ENCODE results near the gene USHBP1. TPM values are rescaled to one million over a fixed set of nuclear protein-coding genes. Genes with fewer than 3 reads are reported as not detected.

Gene USHBP1
- total RNA-seq, 6 experiments from 2014 or later = not detected

DNA sequence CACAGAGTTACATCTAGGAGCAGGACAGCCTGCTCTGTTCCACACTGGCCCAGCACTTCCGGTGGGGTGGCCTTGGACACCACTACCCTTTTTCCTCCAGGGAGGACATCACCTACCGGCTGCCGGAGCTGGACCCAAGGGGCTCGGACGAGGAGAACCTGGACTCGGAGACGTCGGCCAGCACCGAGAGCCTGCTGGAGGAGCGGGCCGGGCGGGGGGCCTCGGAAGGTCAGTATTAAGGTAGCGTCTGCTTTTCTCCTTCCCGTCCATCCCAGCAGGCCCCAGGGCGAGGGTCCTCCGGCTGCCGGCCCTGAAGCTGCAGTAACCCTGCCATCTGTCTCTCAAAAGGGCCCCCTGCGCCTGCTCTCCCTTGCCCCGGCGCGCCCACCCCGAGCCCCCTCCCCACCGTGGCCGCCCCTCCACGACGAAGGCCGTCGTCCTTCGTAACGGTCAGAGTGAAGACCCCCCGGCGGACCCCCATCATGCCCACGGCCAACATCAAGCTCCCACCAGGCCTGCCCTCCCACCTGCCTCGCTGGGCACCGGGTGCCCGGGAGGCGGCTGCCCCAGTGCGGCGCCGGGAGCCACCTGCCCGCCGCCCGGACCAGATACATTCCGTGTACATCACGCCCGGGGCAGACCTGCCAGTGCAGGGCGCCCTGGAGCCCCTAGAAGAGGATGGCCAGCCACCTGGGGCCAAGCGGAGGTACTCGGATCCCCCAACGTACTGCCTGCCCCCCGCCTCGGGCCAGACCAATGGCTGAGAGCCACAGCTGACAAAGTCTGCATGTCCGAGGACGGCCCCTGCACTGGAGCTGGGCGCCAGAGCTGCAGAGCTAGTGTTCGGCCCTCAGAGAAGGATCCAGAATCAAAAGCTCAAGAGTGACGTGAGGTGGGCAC lies 52.7 kb downstream of the USHBP1 start:
- Mint-ChIP-seq H3K27ac (no peak overlapping the region), H3K4me3 (no peak overlapping the region), H3K36me3 (ENCODE audit: low read depth) (peaks cover 28% of the 10 kb centered on the region)

DNA sequence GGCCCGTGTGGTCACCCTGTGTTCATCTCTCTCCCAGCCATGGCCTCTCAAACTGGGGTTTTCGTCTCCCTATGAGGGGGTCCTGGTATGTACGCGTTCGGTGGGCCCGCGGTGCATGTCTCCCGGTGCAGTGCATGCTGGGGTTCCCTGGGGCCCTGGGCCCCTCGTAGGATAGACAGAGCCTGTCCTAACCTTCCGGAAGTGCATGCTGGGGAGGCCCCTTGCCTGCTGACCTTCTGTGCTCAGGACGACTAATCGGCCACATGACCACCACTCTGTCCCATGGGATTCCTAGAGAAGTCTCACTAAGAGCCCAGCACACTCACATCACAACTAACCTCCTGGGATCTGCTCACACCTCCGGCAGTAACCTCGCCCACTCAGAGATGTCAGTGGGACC lies 54.2 kb downstream of the USHBP1 start:
- Mint-ChIP-seq H3K27me3 (ENCODE audit: insufficient read depth) (peaks cover 5% of the 10 kb centered on the region), H3K27ac (no peak overlapping the region; the same call in 1 of the 2 replicates), H3K4me1 (ENCODE audit: low read depth) (peaks cover 20% of the 10 kb centered on the region), H3K4me3 (no peak overlapping the region; the same call in 1 of the 2 replicates), H3K36me3 (ENCODE audit: low read depth) (peaks cover 26% of the 10 kb centered on the region), H3K9me3 (no peaks in the 10 kb centered on the region)
- no peak for DNase-seq
- TF ChIP-seq, protein P1, sequence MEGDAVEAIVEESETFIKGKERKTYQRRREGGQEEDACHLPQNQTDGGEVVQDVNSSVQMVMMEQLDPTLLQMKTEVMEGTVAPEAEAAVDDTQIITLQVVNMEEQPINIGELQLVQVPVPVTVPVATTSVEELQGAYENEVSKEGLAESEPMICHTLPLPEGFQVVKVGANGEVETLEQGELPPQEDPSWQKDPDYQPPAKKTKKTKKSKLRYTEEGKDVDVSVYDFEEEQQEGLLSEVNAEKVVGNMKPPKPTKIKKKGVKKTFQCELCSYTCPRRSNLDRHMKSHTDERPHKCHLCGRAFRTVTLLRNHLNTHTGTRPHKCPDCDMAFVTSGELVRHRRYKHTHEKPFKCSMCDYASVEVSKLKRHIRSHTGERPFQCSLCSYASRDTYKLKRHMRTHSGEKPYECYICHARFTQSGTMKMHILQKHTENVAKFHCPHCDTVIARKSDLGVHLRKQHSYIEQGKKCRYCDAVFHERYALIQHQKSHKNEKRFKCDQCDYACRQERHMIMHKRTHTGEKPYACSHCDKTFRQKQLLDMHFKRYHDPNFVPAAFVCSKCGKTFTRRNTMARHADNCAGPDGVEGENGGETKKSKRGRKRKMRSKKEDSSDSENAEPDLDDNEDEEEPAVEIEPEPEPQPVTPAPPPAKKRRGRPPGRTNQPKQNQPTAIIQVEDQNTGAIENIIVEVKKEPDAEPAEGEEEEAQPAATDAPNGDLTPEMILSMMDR (IDR thresholded peaks at IDR 0.05) = no peak

More for the DNA sequence above, 52.7 kb downstream of the USHBP1 start:
- Mint-ChIP-seq H3K9me3 (no peaks in the 10 kb centered on the region), H3K4me1 (ENCODE audit: low read depth) (peaks cover 21% of the 10 kb centered on the region), H3K27me3 (ENCODE audit: insufficient read depth) (peaks cover 7% of the 10 kb centered on the region)
- TF ChIP-seq, protein P1 (IDR thresholded peaks at IDR 0.05) = no peak
- no peak for DNase-seq

DNA sequence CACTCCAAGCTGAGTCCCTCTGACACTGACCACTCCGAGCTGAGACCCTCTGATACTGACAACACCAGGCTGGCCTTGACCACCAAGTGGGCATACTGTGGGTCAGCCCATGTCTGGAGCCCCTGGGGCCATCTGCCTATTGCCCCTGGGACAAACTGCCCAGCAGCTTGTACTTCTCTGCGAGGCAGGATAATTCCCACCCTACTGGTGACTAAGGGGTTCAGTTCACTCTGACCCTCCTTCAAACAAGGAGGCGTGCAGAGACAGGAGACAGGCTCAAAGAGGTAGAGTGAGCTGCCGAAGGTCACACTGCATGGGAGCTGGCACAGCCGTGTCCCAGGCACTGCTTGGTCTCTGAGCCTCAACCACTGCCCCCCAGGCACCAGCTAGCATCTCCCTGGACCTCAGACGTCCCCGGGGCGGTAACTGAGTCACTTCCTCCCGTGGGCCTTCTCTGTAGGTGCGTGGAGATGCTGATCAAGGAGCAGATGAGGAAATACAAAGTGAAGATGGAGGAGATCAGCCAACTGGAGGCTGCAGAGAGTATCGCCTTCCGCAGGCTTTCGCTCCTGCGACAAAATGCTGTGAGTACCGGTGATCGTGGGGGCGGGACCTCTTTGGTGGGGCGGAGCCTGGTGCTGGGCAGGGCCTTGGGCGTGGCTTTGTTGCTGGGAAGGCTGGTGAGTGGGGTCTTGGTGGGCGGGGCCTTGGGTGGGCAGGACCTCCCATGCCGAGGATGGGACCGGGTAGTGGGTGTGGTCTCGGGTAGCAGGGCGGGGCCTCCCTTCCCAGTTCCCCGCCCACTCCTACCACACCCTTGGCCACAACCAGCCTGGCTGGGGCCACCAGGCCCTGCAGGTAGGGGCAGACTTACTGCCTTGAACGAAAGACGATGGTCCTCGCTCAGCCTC lies 55.2 kb downstream of the USHBP1 start:
- peaks cover 11% of the 10 kb centered on the region for H3K4me1 Mint-ChIP-seq (ENCODE audit: low read depth)
- H3K27ac Mint-ChIP-seq = peak overlapping the region; percentile 42; the same call in 1 of the 2 replicates
- TF ChIP-seq, protein P1 (IDR thresholded peaks at IDR 0.05) = no peak
- H3K9me3 Mint-ChIP-seq = no peaks in the 10 kb centered on the region
- peaks cover 8% of the 10 kb centered on the region; the same call in 1 of the 2 replicates for H3K27me3 Mint-ChIP-seq (ENCODE audit: insufficient read depth)
- no peak overlapping the region for H3K4me3 Mint-ChIP-seq
- DNase-seq = peak; percentile 7
- peaks cover 26% of the 10 kb centered on the region for H3K36me3 Mint-ChIP-seq (ENCODE audit: low read depth)

DNA sequence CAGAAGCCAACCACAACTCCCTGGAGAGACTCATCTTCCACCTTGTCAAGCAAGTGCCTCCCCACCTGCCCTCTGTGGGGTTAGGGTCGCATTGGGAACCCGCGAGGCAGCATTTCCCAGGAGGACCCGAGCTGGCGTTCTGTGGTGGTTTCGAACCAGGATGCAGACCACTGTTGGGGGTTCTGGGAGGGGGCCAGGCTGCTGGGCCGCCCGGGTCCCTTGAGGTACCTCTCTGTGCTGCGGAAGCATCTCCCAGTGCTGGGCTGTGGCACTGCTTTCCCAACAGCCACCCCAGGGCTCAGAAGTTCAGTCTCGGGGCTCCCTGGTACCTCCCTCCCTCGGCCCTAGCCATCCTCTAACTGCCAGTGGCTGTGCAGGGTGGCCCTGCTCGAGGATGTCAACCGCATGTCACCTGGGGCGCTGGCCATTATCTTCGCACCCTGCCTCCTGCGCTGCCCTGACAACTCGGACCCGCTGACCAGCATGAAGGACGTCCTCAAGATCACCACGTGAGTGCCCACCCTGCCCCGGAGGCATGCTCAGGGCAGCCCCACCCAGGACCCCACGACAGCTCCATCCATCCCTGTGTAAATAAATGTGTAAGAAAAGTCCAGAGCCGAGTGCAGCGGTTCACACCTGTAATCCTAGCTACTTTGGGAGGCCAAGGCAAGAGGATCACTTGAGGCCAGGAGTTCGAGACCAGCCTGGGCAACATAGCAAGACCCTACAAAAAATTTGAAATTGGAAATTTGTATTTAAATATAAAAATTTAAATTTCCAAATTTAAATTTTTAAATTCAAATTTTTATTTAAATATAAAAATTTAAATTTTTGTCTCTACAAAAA lies 57.6 kb downstream of the USHBP1 start:
- H3K4me3 Mint-ChIP-seq = no peak overlapping the region; the same call in 1 of the 2 replicates
- no peaks in the 10 kb centered on the region for H3K9me3 Mint-ChIP-seq
- TF ChIP-seq, protein P1 (IDR thresholded peaks at IDR 0.05) = no peak
- H3K36me3 Mint-ChIP-seq (ENCODE audit: low read depth) = peaks cover 33% of the 10 kb centered on the region
- peaks cover 11% of the 10 kb centered on the region for H3K27me3 Mint-ChIP-seq (ENCODE audit: insufficient read depth)
- H3K27ac Mint-ChIP-seq = no peak overlapping the region
- no peak for DNase-seq
- peaks cover 10% of the 10 kb centered on the region for H3K4me1 Mint-ChIP-seq (ENCODE audit: low read depth)
